Stimulated activated CD4-positive, alpha-beta T cell treated with anti-CD3 and anti-CD28 coated beads, Interleukin-2, amount 100 ng/mL, for 24 hours (primary cell): ENCODE results near the gene FOXF2.

Experiments
- DNase-seq, 2 donors: peaks; one replicate each; pipeline ENCODE4 v3.0.0-alpha.2; 2020

Gene FOXF2

GRCh38 chr6:1392813-1393640 is 3.7 kb downstream of the FOXF2 start:
- DNase-seq, result no peak

DNA sequence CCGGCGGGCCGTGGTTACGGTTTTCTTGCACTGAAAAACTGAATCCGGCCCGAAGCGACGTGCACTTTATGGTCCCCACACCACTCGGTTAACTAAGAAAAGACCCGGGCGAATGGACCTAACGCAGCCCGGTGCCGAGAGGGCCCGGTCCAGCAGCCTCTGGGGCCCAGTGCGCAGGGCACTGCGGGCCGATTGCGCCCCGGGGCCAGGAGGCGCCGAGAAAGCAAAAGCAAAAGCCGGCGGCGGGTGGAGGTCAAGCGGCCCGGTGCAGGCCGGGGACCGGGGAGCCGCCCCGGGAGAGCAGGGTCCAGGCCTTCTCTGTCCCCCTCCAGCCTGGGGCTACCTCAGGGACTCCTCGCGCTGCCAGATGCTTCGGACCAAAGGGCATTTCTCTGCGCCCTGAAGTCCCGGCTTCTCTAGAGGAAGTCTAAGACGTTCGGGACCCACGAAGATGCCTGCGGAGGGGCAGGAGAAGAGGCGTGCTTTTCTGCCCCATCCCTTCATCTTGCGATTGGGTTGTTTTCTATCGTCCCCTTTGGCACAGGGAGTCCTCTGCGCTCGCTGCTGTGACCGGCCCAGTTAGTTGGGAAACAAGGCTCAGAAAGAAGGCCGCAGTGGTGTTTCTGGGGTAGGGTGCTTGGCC is 4.4 kb downstream of the FOXF2 start:
- DNase-seq, result no peak

GRCh38 chr6:1394514-1395463 is 5.4 kb downstream of the FOXF2 start:
- no peak for DNase-seq

- DNase-seq, result no peak
Observed at GRCh38 chr6:1395506-1395905, 6.1 kb downstream of the FOXF2 start.

DNA sequence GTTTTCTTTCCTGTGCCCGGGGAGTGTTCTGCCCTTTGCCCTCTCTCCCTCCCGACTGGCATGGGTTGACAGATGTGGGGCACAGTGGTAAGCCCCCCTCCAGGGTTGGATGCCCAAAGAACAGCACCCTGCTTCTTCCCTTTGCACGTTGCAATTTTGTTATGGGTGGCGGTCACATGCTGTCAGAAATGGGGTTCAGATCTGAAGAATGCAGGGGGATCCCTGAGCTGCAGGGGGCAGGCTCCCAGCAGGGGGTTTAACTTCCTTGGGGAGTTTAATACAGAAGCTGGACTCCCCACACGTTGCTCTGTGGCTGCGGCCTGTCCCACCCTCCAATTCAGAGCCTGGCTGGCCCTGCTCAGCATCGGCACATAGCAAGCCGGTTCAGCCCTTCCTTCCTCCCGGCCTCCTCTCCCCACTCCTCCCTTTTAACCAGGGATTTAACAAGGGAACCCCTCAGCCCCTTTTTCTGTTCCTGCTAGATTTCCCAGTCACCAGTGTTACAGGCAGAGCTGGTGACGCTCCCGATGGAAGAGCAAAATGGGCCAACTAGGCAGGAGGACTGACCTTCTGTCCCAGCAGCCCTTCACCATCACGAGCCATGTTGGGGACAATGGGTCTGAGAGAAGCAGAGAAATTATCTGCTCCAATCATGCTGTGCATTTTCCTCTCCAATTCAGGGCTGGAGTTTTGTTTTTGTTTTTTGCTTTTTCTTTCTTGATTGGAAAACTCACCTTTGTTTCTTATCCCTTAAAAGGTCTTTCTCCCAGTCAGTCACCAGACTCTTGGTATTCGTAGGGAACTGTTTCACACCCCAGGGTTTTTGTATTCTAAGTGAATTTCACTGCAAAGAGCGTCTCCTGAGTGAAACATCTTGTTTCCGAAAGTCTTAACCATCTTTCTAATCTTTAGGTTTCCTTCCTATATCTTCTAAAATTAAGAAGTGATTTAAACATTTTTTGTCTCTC is 6.8 kb downstream of the FOXF2 start:
- DNase-seq, result no peak

GRCh38 chr6:1396952-1397868 is 7.8 kb downstream of the FOXF2 start:
- peak; percentile 78 for DNase-seq

DNA sequence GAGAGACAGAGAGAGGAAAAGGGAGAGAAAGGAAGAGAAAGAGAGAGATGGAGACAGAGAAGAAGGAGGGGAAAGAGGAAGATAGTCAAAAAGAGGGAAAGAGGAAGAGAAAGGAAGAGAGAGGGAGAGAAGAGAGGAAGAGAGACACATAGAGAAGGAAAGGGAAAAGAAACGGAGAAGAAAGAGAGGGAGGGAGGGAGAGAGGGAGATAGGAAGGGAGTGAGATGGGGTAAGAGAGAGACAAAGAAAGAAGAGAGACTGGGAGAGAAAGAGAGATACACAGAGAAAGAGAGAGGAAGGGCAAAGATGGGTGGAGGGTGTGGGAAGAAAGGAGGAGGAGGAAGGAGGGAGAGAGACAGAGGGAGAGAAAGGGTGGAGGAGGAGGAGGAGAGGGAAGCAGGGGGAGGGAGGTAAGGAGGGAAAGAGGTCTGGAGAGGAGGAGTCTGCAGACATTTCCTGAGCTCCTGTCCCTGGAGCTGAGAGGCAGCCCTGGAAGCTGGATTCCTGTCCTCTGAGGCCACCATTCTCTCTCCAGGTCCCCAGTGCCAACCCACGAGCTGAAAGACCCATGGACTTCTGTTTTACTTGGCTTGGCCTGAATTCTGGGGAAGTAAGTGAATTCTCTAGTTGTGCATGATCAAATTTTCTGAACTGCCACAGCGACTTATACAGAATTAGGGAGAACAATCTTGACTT is 9.9 kb downstream of the FOXF2 start:
- no peak for DNase-seq

- DNase-seq, result no peak
Observed at GRCh38 chr6:1400126-1400850, 10.9 kb downstream of the FOXF2 start.

GRCh38 chr6:1402369-1402768 is 13.0 kb downstream of the FOXF2 start:
- DNase-seq, result no peak

DNA sequence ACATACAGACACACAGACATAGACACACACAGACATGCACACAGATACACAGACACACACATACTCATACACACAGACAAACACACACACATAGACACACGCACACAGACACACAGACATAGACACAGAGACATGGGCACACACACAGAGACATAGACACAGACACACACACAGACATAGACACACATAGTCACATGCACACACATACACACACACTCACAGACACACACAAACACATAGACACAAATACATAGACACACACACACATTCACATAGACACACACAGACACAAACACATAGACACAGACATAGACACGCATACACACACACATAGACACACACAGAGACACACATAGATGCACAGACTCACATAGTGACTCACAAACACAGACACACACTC is 13.5 kb downstream of the FOXF2 start:
- DNase-seq, result no peak

- DNase-seq, result no peak
Observed at GRCh38 chr6:1403851-1404712, 14.7 kb downstream of the FOXF2 start.

DNA sequence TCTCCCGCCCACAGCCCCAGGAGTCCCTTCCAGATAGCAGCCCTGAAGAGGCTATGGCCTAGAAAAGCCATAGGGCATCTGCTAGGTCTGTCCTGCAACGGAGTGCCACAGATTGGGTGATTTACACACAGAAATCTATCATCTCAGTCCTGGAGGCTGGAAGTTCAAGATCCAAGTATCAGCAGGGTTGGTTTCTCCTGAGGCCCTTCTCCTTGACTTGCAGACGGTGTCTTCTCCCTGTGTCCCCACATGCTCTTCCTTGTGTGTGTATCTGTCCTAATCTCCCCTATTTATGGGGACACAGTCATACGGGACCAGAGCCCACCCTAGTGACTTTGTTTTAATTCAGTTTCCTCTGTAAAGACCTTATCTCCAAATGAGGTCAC is 15.3 kb downstream of the FOXF2 start:
- DNase-seq, result no peak

DNA sequence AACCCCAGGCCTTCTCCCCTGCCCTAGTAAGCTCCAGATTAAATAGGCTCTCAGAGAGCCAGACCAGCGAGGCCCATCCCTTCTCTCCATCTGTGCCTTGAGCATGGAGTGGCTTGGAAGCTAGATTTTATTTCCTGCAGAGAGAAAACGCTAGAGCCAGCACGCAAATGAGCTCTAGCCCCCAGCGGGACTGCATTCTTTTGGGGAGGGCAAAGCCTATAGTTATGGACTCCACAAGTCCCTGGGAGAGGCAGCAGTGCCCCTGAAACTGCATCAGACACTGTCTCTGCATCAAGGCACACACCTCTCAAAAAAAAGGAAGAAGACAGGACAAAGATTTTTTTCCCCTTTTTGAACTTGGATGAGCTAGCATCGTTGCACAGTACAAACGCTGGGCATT is 15.8 kb downstream of the FOXF2 start:
- DNase-seq, result no peak

GRCh38 chr6:1406306-1407072 is 17.1 kb downstream of the FOXF2 start:
- no peak for DNase-seq

- peak in 1 of 2 donors; percentile 4 for DNase-seq
Observed at GRCh38 chr6:1407499-1407990, 18.2 kb downstream of the FOXF2 start.

- DNase-seq, result peak in 1 of 2 donors; percentile 6
Observed at GRCh38 chr6:1409774-1410465, 20.5 kb downstream of the FOXF2 start.

DNA sequence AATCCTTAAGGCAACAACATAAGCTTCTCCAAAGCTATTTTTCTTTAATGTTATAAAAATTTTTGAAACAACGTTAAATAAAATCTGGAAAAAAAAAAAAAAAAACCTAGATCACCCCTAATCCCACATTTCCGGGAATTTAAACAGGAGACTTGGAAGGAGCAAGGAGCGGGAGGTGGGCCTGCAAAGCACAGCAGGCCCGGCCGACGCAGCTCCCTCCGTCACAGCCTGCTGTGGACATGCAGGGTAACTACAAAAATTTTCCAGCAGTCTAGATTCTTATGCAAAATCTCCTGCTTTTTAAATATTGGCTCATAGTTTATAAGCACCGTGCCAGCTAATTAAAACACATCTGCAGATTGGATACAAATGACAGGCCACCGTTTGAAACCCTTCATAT is 23.5 kb downstream of the FOXF2 start:
- no peak for DNase-seq
